KMS-11 (cell line): Measurements from ENCODE around the gene DNAJB6.

Experiments
- H2AFZ ChIP-seq: fragments of 200-600 bp; sonication (generic); 2 replicates; pipeline ENCODE4 v1.6.1; 2016; ENCODE audit warnings: antibody characterized with exemption, mixed run types, low read depth
- H3K27ac ChIP-seq: fragments of 200-600 bp; sonication (generic); 2 replicates; pipeline ENCODE4 v1.6.1; 2016; ENCODE audit warnings: mild to moderate bottlenecking, mixed run types
- H3K27me3 ChIP-seq: fragments of 200-600 bp; sonication (generic); 2 replicates; pipeline ENCODE4 v1.6.1; 2017; ENCODE audit warnings: mild to moderate bottlenecking, low read depth, mixed run types, moderate library complexity; ENCODE audit not compliant: insufficient read depth
- H3K36me3 ChIP-seq: fragments of 200-600 bp; sonication (generic); 2 replicates; pipeline ENCODE4 v1.6.1; 2017; ENCODE audit warnings: mild to moderate bottlenecking, mixed run types; ENCODE audit not compliant: insufficient read depth
- H3K4me1 ChIP-seq: fragments of 200-600 bp; sonication (generic); 2 replicates; pipeline ENCODE4 v1.6.1; 2016; ENCODE audit warnings: mild to moderate bottlenecking, low read depth, mixed run types; ENCODE audit not compliant: poor library complexity, severe bottlenecking
- H3K4me2 ChIP-seq: fragments of 200-600 bp; sonication (generic); 2 replicates; pipeline ENCODE4 v1.7.0; 2016; ENCODE audit warnings: mild to moderate bottlenecking, mixed run types
- H3K4me3 ChIP-seq: fragments of 200-600 bp; sonication (generic); IDR thresholded peaks from 2 replicates; pipeline ENCODE4 v1.6.1; 2017; ENCODE audit warnings: low read depth, low read length, mixed read lengths; ENCODE audit not compliant: insufficient read depth
- H3K79me2 ChIP-seq: fragments of 200-600 bp; sonication (generic); 2 replicates; pipeline ENCODE4 v1.6.1; 2016; ENCODE audit warnings: low read depth, mixed run types; ENCODE audit not compliant: insufficient read depth
- H3K9ac ChIP-seq: fragments of 200-600 bp; sonication (generic); 2 replicates; pipeline ENCODE4 v1.6.1; 2016; ENCODE audit warnings: mild to moderate bottlenecking, mixed run types
- H4K20me1 ChIP-seq: fragments of 200-600 bp; sonication (generic); 2 replicates; pipeline ENCODE4 v1.6.1; 2016; ENCODE audit warnings: mild to moderate bottlenecking, mixed run types; ENCODE audit not compliant: insufficient read depth
- TF ChIP-seq, protein P1 (sequence below): fragments of 200-600 bp; sonication (generic); conservative IDR thresholded peaks from 2 replicates; pipeline ENCODE4 v1.6.1; 2017; ENCODE audit warnings: low read depth, mild to moderate bottlenecking, antibody characterized with exemption, low read length, moderate library complexity, mixed read lengths

Gene DNAJB6

GRCh38 chr7:157432957-157433576, 96.3 kb downstream of the DNAJB6 start:
- Histone ChIP-seq H3K4me3 (no peak overlapping the region), H3K9ac (no peak overlapping the region), H3K4me1 (no peaks in the 10 kb centered on the region), H3K4me2 (no peak overlapping the region), H3K36me3 (no peaks in the 10 kb centered on the region), H3K27me3 (peaks cover 5% of the 10 kb centered on the region; the same call in 1 of the 2 replicates), H3K79me2 (no peaks in the 10 kb centered on the region), H2AFZ (no peak overlapping the region), H3K27ac (no peak overlapping the region), H4K20me1 (no peaks in the 10 kb centered on the region)
- TF ChIP-seq, protein P1, sequence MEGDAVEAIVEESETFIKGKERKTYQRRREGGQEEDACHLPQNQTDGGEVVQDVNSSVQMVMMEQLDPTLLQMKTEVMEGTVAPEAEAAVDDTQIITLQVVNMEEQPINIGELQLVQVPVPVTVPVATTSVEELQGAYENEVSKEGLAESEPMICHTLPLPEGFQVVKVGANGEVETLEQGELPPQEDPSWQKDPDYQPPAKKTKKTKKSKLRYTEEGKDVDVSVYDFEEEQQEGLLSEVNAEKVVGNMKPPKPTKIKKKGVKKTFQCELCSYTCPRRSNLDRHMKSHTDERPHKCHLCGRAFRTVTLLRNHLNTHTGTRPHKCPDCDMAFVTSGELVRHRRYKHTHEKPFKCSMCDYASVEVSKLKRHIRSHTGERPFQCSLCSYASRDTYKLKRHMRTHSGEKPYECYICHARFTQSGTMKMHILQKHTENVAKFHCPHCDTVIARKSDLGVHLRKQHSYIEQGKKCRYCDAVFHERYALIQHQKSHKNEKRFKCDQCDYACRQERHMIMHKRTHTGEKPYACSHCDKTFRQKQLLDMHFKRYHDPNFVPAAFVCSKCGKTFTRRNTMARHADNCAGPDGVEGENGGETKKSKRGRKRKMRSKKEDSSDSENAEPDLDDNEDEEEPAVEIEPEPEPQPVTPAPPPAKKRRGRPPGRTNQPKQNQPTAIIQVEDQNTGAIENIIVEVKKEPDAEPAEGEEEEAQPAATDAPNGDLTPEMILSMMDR, result peak; percentile 78

DNA sequence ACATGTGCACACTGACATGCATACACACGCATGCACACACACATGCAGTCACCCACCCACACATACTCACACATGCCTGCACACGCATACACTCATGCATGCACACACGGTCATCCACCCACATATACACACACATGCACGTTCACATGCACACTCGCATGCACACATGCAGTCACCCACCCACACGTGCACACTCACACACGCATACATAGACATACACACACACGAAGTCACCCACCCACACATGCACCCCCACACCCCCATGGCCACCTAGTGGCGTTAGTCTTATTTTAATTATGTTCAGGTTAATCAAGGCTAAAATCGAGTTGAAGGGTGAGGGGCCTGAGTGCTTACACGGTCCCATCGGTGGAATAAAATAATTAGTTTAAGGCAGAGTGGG, 96.8 kb downstream of the DNAJB6 start:
- no peak overlapping the region for H3K4me2 ChIP-seq
- no peaks in the 10 kb centered on the region for H3K4me1 ChIP-seq
- H3K36me3 ChIP-seq, result no peaks in the 10 kb centered on the region
- no peak overlapping the region for H2AFZ ChIP-seq
- no peaks in the 10 kb centered on the region for H3K79me2 ChIP-seq
- H4K20me1 ChIP-seq, result no peaks in the 10 kb centered on the region
- peaks cover 5% of the 10 kb centered on the region; the same call in 1 of the 2 replicates for H3K27me3 ChIP-seq
- no peak overlapping the region for H3K9ac ChIP-seq
- H3K4me3 ChIP-seq, result no peak overlapping the region
- TF ChIP-seq, protein P1, result no peak
- no peak overlapping the region for H3K27ac ChIP-seq

DNA sequence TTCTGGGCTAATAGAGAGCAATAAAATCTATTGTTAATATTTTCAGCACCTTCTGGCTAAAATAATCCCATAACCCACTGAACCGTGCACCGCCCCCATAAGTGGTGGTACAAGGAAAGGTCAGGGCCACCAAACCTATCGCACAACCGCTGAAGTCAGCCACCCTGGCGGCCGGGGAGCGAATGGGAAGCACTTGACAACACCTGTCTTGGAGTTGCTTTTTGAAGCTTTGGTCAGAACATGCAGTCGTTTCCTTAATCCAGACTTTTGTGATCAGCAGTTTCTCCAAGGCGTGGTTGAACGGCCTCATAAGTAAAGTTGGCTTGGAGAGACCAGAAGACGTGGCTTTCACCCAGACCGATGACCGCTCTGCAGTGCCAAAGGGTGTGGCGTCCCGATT, 97.4 kb downstream of the DNAJB6 start:
- no peak overlapping the region for H3K4me3 ChIP-seq
- H3K79me2 ChIP-seq, result no peaks in the 10 kb centered on the region
- no peaks in the 10 kb centered on the region for H4K20me1 ChIP-seq
- H3K4me2 ChIP-seq, result no peak overlapping the region
- no peaks in the 10 kb centered on the region for H3K4me1 ChIP-seq
- H3K27me3 ChIP-seq, result peaks cover 5% of the 10 kb centered on the region; the same call in 1 of the 2 replicates
- no peak overlapping the region for H2AFZ ChIP-seq
- no peak overlapping the region for H3K9ac ChIP-seq
- H3K27ac ChIP-seq, result no peak overlapping the region
- no peaks in the 10 kb centered on the region for H3K36me3 ChIP-seq
- TF ChIP-seq, protein P1, result no peak

DNA sequence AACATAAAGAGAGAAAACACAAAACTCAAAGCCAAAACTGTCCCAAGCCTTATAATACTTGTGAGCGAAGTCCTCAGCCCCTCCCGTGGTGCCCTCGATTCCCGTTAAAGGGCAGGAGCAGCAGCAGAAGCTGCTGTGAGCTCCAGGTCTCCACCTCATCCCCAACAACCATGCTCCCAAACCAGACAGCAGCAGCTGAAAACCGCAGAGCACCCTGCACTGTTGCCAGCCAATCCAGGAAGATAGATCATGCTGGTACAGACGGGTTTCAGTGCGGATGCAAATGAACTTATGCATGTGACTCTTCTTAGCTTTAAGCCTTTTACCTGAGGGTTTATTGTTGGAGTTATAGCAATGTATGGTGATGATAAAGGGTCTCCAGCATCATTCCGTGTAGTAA, 97.9 kb downstream of the DNAJB6 start:
- H3K27me3 ChIP-seq, result peaks cover 5% of the 10 kb centered on the region; the same call in 1 of the 2 replicates
- no peaks in the 10 kb centered on the region for H4K20me1 ChIP-seq
- H3K27ac ChIP-seq, result no peak overlapping the region
- no peaks in the 10 kb centered on the region for H3K4me1 ChIP-seq
- H3K79me2 ChIP-seq, result no peaks in the 10 kb centered on the region
- H3K4me2 ChIP-seq, result no peak overlapping the region
- no peak overlapping the region for H3K4me3 ChIP-seq
- H3K9ac ChIP-seq, result no peak overlapping the region
- TF ChIP-seq, protein P1, result no peak
- no peak overlapping the region for H2AFZ ChIP-seq
- no peaks in the 10 kb centered on the region for H3K36me3 ChIP-seq
